ENCODE results near the gene PTPRG.

The PTPRG gene

GRCh38 chr3:62142331-62143085, 581.1 kb downstream of the PTPRG start:
- FAIRE-seq: no peak

- FAIRE-seq: no peak
Observed at GRCh38 chr3:62143843-62144450, 582.6 kb downstream of the PTPRG start.

DNA sequence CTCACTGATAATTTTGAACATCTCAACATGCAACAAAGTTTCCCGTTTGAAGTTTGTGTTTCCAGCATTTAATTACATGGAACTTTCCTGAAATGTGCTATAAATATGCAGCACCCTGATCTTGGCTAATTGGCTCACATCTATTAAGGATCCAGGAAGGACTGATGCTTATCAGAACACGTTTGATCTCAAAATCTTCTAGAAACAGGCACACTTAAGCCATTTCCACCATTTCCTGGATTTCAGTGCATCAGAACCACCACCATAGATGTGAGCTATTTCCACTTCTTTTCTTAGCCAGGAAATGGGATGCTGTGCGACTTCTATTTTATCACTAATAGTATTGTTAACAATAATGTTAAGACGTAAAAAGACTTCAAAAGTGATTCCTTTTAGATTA, 583.1 kb downstream of the PTPRG start:
- no peak for FAIRE-seq

DNA sequence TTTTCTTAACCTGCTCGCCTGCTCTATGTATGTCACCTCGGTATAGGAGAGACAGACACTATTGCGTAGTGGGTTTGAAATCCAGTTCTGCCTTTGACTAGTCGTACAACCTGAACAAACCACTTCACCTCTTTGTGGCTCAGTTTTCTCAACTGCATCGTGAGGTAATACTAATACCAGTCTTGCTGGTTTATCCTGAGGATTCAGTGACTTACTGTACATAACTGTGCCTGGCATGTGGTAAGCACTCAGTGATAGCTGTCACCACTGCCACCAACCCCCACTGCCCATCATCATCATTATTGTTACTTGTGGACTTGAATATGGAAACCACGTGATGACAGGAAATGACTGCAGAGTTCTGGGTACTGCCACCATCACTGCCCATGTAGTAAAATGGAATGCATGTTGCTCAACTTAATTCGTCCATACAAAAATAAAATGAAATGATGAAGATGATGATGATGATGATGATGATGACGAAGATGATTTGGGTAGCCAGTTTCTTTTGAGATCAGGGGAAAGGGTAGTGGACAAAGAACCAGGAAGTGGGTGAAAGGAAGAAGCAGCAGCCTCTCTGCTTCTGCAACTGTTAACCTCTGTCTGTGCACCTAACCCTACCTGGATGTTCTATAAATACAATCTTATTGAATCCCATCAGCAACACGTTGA, 583.9 kb downstream of the PTPRG start:
- FAIRE-seq: no peak

- FAIRE-seq: no peak
Observed at GRCh38 chr3:62149539-62149938, 588.2 kb downstream of the PTPRG start.

DNA sequence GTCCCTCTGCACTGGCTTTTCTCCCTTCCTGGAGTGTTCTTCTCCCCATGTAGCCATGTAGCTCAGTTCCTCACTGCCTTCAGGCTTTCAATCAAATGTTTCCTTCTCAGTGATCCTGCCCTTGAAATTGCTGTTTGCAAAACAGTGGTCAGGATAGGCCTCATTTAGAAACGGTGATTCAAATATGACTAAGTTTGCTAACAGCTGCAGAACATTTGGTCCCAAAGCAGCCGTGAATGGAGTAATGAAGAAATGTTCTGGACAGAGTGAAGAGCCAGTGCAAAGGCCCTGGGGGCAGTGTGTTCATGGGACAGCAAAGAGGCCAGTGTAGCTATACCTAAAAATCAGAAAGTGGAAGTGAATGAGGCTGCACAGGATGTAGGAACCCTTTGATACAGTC, 588.6 kb downstream of the PTPRG start:
- no peak for FAIRE-seq

GRCh38 chr3:62151591-62151990, 590.2 kb downstream of the PTPRG start:
- FAIRE-seq: no peak

DNA sequence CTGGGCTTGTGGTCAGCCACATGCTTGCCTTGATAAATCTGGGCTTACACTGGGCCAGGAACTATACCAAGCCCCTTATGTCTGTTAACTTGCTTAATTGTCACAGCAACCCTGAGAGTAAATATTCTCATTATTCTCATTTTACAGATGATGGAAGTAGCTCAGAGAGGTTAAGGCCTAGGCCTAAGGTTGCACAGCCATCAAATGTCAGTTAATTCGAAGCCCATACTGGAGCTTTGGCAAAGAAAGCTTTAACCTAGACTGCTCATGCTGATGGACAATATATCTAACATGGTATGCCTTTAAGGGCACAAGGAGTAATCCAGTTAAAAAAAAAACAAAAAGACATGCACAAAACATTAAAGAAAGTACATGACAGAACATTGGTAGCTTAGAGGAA, 591.9 kb downstream of the PTPRG start:
- no peak for FAIRE-seq

GRCh38 chr3:62154457-62155148, 593.2 kb downstream of the PTPRG start:
- no peak for FAIRE-seq

- no peak for FAIRE-seq
Observed at GRCh38 chr3:62159056-62159708, 597.8 kb downstream of the PTPRG start.

DNA sequence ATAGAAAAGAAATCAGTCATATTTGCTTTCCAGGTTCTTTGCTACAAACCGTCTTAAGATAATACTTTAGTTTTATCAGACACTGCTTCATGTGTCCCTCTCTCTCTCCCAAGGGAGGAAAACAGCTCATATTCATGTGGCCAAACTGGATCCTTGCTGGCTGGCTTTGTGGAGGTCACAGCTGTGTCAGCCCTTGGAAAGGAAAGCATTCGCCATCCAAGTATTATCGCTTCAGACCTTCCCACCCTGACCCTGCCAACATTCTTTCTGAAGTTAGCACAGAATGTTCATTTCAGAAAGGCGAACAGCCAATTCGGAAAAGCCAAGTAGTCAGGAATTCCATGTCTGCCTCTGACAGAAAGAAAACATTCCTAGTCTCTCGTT, 598.3 kb downstream of the PTPRG start:
- FAIRE-seq: no peak

- no peak for FAIRE-seq
Observed at GRCh38 chr3:62161371-62161770, 600.0 kb downstream of the PTPRG start.

DNA sequence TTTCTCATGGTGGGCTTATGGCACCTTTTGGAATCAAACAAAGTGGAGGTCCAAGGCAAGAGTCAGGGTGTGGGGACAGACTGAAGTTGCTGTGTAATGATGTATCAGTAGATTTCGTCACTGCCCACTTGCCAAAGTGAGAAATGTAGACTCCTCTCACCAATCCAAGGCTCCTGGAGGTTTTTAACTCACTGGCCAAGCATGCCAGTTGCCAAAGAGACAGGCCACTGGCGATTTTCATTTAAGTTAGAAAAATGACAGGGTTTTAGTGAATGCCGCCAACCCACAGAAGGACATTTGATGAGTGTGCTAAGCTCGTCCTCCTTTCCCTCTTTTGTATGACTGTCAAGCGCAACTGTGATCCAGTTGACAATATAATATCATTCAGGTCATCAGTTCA, 602.8 kb downstream of the PTPRG start:
- no peak for FAIRE-seq

DNA sequence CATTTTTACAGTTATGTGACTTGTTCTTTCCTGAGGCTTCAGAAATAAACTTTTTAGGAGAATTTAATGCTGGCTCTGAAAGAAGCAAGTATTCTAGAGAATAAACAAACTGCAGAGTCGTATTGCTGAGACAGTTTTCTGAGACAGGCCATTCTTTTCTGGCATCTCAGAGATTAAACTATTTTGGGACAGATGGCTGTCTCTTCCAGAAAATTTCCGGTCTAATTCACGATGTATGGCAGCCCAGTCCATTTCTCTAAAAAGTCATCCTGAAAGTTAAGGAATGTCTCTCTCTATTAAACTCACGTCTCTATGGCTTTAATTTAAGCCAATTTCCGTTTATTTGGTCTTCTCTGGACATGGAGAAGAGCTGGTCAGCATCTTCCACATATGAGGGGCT, 603.4 kb downstream of the PTPRG start:
- no peak for FAIRE-seq

DNA sequence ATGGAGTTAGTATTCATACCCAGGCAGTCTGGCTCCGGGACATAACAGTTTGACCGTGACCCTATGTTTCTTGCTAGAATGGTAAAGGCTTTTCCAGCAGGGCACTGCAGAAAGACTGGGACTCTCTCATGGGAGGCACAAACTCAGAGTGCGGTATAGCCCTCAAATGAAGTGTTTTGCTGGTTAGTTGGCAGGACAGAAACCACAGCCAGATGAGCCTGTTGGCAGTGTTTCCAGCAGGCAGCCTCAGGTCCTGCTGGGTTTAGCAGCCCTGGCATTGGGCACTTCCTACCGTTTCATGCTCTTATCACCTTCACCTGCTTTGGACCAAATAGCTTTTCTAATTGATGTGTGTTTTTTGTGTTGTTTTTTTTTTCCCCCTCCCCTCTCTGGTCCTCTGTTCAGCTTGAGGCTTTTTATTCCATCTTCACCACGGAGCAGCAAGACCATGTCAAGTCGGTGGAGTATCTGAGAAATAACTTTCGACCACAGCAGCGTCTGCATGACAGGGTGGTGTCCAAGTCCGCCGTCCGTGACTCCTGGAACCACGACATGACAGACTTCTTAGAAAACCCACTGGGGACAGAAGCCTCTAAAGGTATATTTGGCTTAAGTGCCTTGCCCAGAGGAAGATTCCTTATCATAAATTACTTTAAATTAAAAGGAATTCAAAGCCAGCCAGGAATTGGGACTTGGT, 606.3 kb downstream of the PTPRG start:
- FAIRE-seq: no peak

GRCh38 chr3:62168356-62168755, 607.0 kb downstream of the PTPRG start:
- FAIRE-seq: no peak

- FAIRE-seq: no peak
Observed at GRCh38 chr3:62169906-62170660, 608.7 kb downstream of the PTPRG start.

- no peak for FAIRE-seq
Observed at GRCh38 chr3:62171789-62172188, 610.4 kb downstream of the PTPRG start.

- FAIRE-seq: no peak
Observed at GRCh38 chr3:62172199-62172598, 610.8 kb downstream of the PTPRG start.

GRCh38 chr3:62173939-62174515, 612.7 kb downstream of the PTPRG start:
- FAIRE-seq: no peak

DNA sequence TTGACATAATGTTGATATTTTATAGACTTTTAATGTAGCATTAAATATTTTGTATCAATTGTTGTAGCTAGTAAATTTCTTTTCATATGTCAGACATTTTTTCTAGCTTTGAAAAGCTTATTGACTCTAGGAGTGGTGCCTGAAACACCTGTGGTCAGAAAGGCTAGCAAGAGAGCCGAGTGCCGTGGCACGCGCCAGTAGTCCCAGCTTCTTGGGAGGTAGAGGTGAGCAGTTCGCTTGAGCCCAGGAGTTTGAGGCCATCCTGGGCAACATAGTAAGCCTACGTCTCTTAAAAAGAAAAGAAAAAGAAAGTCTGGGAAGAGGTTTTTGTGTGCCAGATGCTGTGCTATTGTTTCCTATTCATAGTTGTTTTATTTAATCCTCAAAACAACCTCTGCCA, 613.8 kb downstream of the PTPRG start:
- no peak for FAIRE-seq
